Fibroblast of lung (primary cell): Measurements from ENCODE around the gene MRPL45.

ENCODE experiments used
- CTCF ChIP-seq, 2 donors: IDR thresholded peaks in 1 of 2; conservative IDR thresholded peaks in 1 of 2; 1 replicate in 1 of 2; 2 replicates in 1 of 2; pipeline ENCODE4 v1.5.1; 2011 to 2012; ENCODE audit warnings: low read length in 2 of 2, control low read depth in 1 of 2, inconsistent platforms in 1 of 2, low read depth in 1 of 2, mild to moderate bottlenecking in 1 of 2
- EZH2 ChIP-seq: IDR thresholded peaks from 2 replicates; pipeline ENCODE4 v1.5.1; 2012; ENCODE audit warnings: low read length, control low read depth, mild to moderate bottlenecking; ENCODE audit errors: missing control alignments

- TF ChIP-seq CTCF (conservative IDR thresholded peaks at IDR 0.05 in 1 of 2, IDR thresholded peaks at IDR 0.05 in 1 of 2; ENCODE audit: low read depth in 1 of 2, low read length in 2 of 2), result no peak
- TF ChIP-seq EZH2, result no peak
Observed at GRCh38 chr17:38329284-38329683, 32.3 kb downstream of the MRPL45 start.
